WERI-Rb-1 (cell line): Measurements from ENCODE around the gene PLCL2.

Experiments
- DNase-seq: peaks from one replicate; pipeline ENCODE4 v3.0.0-alpha.2; 2020
- H3K27ac ChIP-seq: fragments of 250-450 bp; sonication (Bioruptor Pico); 2 replicates; pipeline ENCODE4 v1.5.1; 2020; ENCODE audit warnings: mild to moderate bottlenecking, moderate library complexity
- H3K27me3 ChIP-seq: fragments of 250-450 bp; sonication (Bioruptor Pico); 2 replicates; pipeline ENCODE4 v1.5.1; 2021; ENCODE audit warnings: mild to moderate bottlenecking, low read depth, moderate library complexity; ENCODE audit not compliant: insufficient read depth, severe bottlenecking
- H3K36me3 ChIP-seq: fragments of 250-450 bp; sonication (Bioruptor Pico); 2 replicates; pipeline ENCODE4 v1.5.1; 2020; ENCODE audit warnings: mild to moderate bottlenecking, moderate library complexity
- H3K4me3 ChIP-seq: 2 replicates; pipeline ENCODE4 v1.5.1; 2011; ENCODE audit warnings: low read depth, mild to moderate bottlenecking, control low read depth, low read length
- H3K9me3 ChIP-seq: fragments of 250-450 bp; sonication (Bioruptor Pico); 2 replicates; pipeline ENCODE4 v1.5.1; 2021; ENCODE audit warnings: mild to moderate bottlenecking, moderate library complexity; ENCODE audit not compliant: severe bottlenecking
- CTCF ChIP-seq: IDR thresholded peaks from 2 replicates; pipeline ENCODE4 v1.5.1; 2011; ENCODE audit warnings: low read depth, mild to moderate bottlenecking, control low read depth, inconsistent platforms, low read length

Gene PLCL2

GRCh38 chr3:16840101-16840424, 44.7 kb upstream of the PLCL2 start:
- Histone ChIP-seq H3K4me3 (no peak overlapping the region), H3K9me3 (no peaks in the 10 kb centered on the region), H3K36me3 (no peaks in the 10 kb centered on the region), H3K27me3 (no peaks in the 10 kb centered on the region), H3K27ac (no peak overlapping the region)
- TF ChIP-seq CTCF: no peak
- no peak for DNase-seq

GRCh38 chr3:16841041-16841753, 43.6 kb upstream of the PLCL2 start:
- Histone ChIP-seq H3K27me3 (no peaks in the 10 kb centered on the region), H3K36me3 (no peaks in the 10 kb centered on the region), H3K9me3 (no peaks in the 10 kb centered on the region), H3K4me3 (no peak overlapping the region), H3K27ac (no peak overlapping the region)
- no peak for DNase-seq
- no peak for TF ChIP-seq CTCF

GRCh38 chr3:16841904-16842271, 42.9 kb upstream of the PLCL2 start:
- DNase-seq: no peak
- no peak overlapping the region for H3K27ac ChIP-seq
- no peaks in the 10 kb centered on the region for H3K9me3 ChIP-seq
- H3K4me3 ChIP-seq: no peak overlapping the region
- H3K27me3 ChIP-seq: no peaks in the 10 kb centered on the region
- H3K36me3 ChIP-seq: no peaks in the 10 kb centered on the region
- TF ChIP-seq CTCF: no peak

- no peak for DNase-seq
- no peak overlapping the region for H3K27ac ChIP-seq
These were observed 42.2 kb upstream of the PLCL2 start for GRCh38 chr3:16842272-16843270.

GRCh38 chr3:16844222-16844621, 40.5 kb upstream of the PLCL2 start:
- no peak for TF ChIP-seq CTCF
- no peak overlapping the region for H3K27ac ChIP-seq
- DNase-seq: no peak
- H3K27me3 ChIP-seq: no peaks in the 10 kb centered on the region
- no peaks in the 10 kb centered on the region for H3K9me3 ChIP-seq
- no peak overlapping the region for H3K4me3 ChIP-seq
- no peaks in the 10 kb centered on the region for H3K36me3 ChIP-seq

More at GRCh38 chr3:16842272-16843270, 42.2 kb upstream of the PLCL2 start:
- Histone ChIP-seq H3K27me3 (no peaks in the 10 kb centered on the region), H3K4me3 (no peak overlapping the region), H3K9me3 (no peaks in the 10 kb centered on the region), H3K36me3 (no peaks in the 10 kb centered on the region)
- no peak for TF ChIP-seq CTCF
